GM19035 (cell line): ENCODE results near the gene CCDC197.
A peak's percentile ranks its signal among the peaks of the same experiment; 100 is the strongest.

Experiments used
- ATAC-seq: cut with Tn5 transposase; IDR thresholded peaks from one replicate; pipeline ENCODE4 v1.9.1; 2021; ENCODE audit not compliant: unreplicated experiment

CCDC197 gene

DNA sequence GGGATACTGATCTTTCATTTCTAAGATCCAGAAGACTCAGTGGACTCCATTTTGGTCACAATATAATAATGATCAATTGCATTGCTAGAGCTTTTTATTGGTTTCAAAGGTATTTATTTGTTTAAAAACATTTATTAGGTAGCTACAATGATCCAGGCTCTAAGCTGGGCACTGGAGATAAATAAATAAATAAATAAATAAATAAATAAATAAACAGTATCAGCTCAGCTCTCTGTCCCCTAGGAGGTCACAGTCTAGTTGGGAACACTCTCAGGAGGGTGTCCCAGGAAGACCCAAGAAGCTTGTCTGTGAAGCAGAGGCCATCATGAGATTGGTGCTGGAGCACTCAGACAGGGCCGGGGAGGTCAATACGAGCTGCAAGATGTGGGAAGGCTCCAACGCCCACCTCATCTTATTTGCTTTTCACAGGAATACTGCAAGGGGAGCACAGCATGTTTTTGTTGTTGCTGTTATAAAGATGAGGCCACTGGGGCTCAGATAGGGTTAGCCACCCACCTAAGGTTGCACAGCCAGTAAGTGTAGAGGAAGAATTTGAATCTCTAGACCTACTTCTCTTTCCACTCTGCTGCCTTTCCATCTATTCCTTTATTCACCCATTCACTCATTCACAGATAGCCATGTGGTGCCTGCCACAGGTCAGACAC, 36.2 kb upstream of the CCDC197 start:
- no peak for ATAC-seq

DNA sequence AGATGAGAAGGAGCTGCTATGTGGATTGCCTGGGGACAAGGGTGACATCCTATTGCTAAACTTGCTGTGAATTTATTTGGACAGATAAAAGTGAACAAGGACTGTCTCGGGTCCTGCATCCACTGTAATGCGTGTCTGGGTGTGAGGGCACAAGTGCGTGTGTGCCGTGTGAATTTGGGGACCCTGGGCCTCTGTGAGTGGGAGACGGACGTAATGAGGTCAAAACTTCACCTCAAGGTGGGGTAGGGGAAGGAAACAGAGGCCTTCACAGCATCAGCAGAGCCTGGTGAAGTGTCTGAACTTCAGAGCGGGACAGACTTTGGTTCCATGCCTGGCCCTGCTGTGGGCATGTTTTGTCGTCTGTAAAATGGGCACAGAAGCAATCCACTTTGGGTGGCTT, 35.5 kb upstream of the CCDC197 start:
- no peak for ATAC-seq

- peak; percentile 57 for ATAC-seq
These were observed 34.1 kb upstream of the CCDC197 start for GRCh38 chr14:93962701-93963601.

DNA sequence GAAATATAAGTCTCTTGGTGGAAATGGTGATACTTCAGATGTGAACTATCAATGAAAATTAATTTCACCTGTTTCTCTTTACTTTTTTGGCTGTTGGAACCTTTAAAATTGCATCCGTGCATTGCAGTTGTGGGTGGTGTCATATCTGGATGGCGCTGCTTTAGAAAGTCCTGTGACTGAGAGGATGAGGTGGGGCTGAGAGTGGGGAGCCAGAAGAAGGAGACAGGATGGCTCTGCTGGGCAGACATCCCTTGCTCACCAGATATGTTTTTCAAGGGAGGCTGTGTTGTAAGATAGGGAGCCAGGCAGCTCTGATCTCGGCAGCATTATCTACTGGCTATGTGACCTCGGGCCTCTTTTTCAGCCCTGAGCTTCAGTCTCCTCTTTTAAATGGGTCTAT, 33.4 kb upstream of the CCDC197 start:
- no peak for ATAC-seq

GRCh38 chr14:93964281-93964680, 32.8 kb upstream of the CCDC197 start:
- ATAC-seq = no peak

DNA sequence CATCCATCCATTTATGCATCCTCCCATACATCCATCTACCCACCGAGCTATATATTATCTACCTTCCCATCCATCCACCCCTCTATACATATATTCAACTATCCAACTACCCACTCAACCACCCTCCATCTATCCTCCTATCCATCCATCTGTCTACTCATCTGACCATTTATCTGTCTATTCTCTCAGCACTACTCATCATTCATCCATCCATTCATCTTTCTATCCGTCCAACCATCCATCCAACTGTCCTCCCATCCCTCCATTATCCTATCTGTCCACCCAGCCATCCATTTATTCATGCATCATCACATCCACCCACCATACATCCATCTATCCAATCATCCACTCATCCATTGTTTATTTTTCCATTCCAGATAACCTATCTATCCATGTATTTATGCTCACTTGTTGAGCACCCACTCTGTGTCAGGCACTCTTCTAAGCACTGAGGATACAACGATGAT, 32.2 kb upstream of the CCDC197 start:
- ATAC-seq = no peak

GRCh38 chr14:93965287-93965821, 31.7 kb upstream of the CCDC197 start:
- no peak for ATAC-seq

- ATAC-seq = no peak
These were observed 31.1 kb upstream of the CCDC197 start for GRCh38 chr14:93965946-93966474.

DNA sequence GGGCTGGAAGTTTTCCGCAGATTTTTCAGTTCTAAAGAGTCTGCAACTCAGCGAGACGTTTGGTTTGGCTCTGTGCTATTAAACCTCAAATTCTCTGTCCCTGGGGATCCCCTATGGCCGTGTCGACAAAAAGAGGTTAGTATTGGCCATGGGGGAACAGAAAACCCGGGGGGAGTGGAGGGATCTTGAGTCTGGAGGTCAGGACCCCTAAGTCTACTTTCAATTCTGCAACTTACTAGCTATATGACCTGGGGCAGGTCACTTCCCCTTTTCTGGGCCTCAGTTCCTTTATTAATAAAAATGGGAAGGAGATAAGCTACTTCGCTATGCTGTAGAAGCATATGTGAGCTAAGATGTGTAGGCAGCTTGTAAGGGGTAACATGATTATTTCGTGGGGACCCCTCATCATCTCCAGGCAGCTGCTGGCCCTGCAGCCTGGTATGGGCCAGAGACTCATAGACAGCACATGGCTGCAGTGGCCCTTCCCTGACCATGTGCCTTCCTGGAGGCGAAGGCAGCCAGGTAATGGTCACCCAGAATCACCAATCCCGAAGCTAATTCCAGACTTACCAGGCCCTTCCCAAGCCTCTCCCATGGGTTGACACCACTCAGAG, 29.4 kb upstream of the CCDC197 start:
- peak; percentile 42 for ATAC-seq

GRCh38 chr14:93969082-93969828, 27.8 kb upstream of the CCDC197 start:
- no peak for ATAC-seq

DNA sequence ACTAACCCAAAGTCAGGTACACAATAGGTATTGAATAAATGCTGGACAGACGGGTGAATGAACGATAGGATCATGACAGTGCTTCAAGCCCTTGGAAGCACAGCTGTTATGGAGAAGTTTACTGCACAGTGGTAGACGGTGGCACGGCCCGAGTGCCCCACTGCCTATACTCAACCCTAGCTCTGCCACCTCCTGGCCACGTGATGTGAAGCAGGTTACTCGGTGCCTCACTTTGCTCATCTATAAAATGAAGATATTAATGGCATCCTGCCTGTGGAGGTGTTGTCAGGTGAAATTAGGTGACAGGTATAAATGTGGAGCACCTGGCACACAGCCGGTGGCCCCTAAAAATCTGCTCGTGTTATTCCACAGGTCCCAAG, 26.5 kb upstream of the CCDC197 start:
- ATAC-seq = no peak

DNA sequence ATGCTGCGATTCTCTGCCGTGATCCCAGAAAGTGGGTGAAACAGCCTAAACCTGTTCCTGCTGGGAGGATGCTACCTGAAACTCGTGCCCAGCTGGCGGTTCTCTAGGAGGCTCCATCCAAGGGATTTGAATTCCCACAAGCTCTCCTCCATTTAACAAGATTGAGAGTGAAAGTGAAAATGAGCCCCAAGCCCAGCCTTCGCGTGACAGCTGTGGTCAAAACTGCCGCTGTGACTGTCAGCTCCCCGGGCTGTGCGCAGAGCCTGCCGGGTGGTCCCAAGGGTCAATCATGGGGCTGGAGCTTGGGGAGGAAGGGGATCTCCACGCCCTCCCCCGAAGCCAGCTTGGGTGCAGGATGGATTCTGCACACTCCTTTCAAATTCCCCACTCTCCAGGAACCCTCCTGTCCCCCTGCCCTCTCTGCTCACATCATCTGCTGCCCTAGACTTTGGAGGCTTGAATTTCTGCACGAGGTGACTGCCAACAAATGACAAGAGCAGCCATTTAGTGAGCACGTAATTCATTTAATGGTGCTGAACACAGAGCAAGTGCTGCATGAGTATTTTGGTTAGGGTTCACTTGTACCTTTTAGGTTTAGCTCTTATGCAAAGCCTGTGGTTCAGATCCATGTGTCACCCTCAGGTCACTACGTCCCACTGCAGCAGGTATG, 26.0 kb upstream of the CCDC197 start:
- peak; percentile 40 for ATAC-seq

- no peak for ATAC-seq
These were observed 25.5 kb upstream of the CCDC197 start for GRCh38 chr14:93971635-93972027.

DNA sequence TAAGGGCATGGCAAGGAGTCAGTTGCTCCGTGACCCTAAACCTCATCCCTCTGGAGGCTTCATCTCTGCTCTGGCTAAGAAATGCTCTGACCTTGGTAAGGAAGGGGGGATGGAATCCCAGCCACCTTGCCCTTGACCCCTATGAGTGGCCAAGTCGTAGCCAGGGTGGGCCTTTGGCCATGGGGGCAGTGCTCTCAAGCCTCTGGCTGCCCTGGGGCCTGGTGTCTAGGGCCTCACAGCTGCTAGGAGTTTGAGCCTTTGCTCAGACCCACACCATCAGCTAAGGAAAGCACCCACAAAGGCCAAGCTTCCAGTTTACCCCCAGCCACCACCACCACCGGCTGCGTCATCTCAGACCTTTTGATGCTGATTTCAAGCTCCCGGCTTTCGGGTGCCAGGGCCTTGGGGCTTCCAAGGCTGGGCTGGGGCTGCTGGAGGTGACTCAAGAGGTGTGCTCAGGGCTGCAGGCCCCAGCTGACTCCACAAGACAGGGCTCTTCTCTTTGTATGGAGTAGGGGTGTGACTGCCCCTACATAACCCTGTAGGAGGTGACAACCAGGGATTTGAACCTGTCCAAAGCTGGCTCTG, 24.4 kb upstream of the CCDC197 start:
- no peak for ATAC-seq

GRCh38 chr14:93973607-93974006, 23.5 kb upstream of the CCDC197 start:
- ATAC-seq = no peak

DNA sequence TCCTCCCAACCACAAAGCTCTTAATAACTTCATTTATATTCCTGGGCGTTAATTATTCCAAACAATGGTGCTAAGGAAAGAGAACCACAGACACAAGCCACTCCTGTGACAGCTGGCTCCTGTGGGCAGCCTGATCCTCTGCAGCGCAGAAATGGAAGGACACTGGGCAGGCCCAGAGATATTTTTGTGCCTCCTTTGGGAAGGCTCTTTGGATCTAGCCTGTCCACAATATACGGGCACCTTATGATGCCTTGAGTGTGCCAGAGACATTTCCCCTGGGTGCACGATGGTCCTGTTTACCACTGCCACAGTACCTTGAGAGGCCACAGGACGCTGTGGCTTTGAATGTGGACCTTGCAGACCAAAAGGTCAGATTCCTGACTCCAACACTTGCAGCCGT, 22.8 kb upstream of the CCDC197 start:
- no peak for ATAC-seq

- no peak for ATAC-seq
These were observed 22.3 kb upstream of the CCDC197 start for GRCh38 chr14:93974833-93975232.

DNA sequence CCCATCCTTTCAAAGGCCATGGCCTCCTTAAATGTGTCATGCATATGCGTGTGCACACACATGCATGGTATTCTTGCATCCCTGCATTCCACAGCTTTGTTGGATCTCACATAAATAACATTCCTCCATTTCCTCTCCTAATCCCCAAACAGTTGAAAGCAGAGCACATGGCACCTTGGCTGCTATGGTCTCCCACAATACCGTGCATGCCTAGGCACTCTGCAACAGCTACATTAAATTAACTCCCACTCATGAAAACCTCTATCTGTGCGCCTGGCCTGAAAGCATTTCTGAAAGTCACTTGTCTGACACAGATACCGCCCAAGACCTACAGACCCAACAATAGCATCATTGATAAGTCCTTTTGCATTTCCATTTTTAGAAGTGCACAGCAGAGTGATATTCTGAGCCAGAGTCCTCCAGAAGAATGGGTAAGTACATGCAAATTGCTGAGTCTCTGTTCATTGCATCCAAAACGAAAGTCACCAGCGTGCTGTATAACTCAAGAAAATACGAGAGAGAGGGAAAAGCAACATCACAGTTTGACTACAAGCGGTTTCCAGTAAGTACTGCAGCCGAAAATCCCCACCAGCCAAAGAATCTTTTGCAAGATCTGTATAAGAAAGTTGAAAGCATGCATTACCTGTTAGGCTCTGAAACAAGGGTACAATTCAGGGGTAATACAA, 21.2 kb upstream of the CCDC197 start:
- ATAC-seq = peak; percentile 65

- ATAC-seq = peak; percentile 14
These were observed 20.5 kb upstream of the CCDC197 start, which contains the start of gene ASB2 for GRCh38 chr14:93976477-93977057. TSS of gene ASB2 (minus strand) at chr14:93976570. CDS start at chr14:93964539, 12,031 bp downstream.
